Keratinocyte (primary cell): ENCODE data around the gene RRAGA. TPM values are rescaled to one million over a fixed set of nuclear protein-coding genes. Genes with fewer than 3 reads are reported as not detected.

Experiments
- DNase-seq: peaks from one replicate; pipeline ENCODE4 v3.0.0-alpha.2; 2011; ENCODE audit warnings: low read depth, missing footprints, low spot score
- FAIRE-seq: peaks from 2 replicates; lab custom pipeline; 2011; peaks lifted over from hg19 to GRCh38; lab: Jason Lieb, UNC
- H2AFZ ChIP-seq: 2 replicates; pipeline ENCODE4 v1.6.0; 2012; ENCODE audit warnings: low read length, control low read depth, inconsistent platforms; ENCODE audit not compliant: control insufficient read depth
- H3K27ac ChIP-seq: 2 replicates; pipeline ENCODE4 v1.5.1; 2011; ENCODE audit warnings: low read length; ENCODE audit not compliant: control insufficient read depth, insufficient read depth
- H3K27me3 ChIP-seq: 3 replicates; pipeline ENCODE4 v1.6.0; 2011; ENCODE audit warnings: low read length; ENCODE audit not compliant: control insufficient read depth, insufficient read depth; ENCODE audit errors: extremely low read depth
- H3K36me3 ChIP-seq, 2 experiments: 2 replicates in 1 of 2; 3 replicates in 1 of 2; pipeline ENCODE4 v1.5.1; 2011; ENCODE audit warnings: low read length in 2 of 2, mild to moderate bottlenecking in 1 of 2; ENCODE audit not compliant: control insufficient read depth in 2 of 2, insufficient read depth in 2 of 2; ENCODE audit errors: extremely low read depth in 1 of 2
- H3K4me1 ChIP-seq: 3 replicates; pipeline ENCODE4 v1.5.1; 2011; ENCODE audit warnings: low read length; ENCODE audit not compliant: control insufficient read depth, insufficient read depth; ENCODE audit errors: extremely low read depth
- H3K4me2 ChIP-seq: 3 replicates; pipeline ENCODE4 v1.6.0; 2011; ENCODE audit warnings: low read depth, low read length; ENCODE audit not compliant: control insufficient read depth, insufficient read depth; ENCODE audit errors: extremely low read depth
- H3K4me3 ChIP-seq, 3 experiments: fragments of 200-600 bp in 1 of 3; sonication (generic) in 1 of 3; 2 replicates in 2 of 3; 3 replicates in 1 of 3; pipeline ENCODE4 v1.5.1; 2011 to 2016; ENCODE audit warnings: low read length in 3 of 3, mild to moderate bottlenecking in 3 of 3, control low read depth in 2 of 3, inconsistent platforms in 1 of 3, low read depth in 1 of 3, mixed read lengths in 1 of 3, mixed run types in 1 of 3, moderate library complexity in 1 of 3; ENCODE audit not compliant: control insufficient read depth in 2 of 3, insufficient read depth in 2 of 3; ENCODE audit errors: extremely low read depth in 1 of 3
- H3K79me2 ChIP-seq: 2 replicates; pipeline ENCODE4 v1.6.0; 2012; ENCODE audit warnings: low read length; ENCODE audit not compliant: control insufficient read depth, insufficient read depth
- H3K9ac ChIP-seq: 3 replicates; pipeline ENCODE4 v1.6.0; 2011; ENCODE audit warnings: low read length; ENCODE audit not compliant: control insufficient read depth, insufficient read depth; ENCODE audit errors: extremely low read depth
- H3K9me1 ChIP-seq: 3 replicates; pipeline ENCODE4 v1.6.0; 2011; ENCODE audit warnings: low read length; ENCODE audit not compliant: control insufficient read depth, insufficient read depth; ENCODE audit errors: extremely low read depth
- H3K9me3 ChIP-seq: 2 replicates; pipeline ENCODE4 v1.5.1; 2012; ENCODE audit warnings: low read depth, low read length; ENCODE audit not compliant: control insufficient read depth
- H4K20me1 ChIP-seq: 3 replicates; pipeline ENCODE4 v1.6.0; 2011; ENCODE audit warnings: low read length; ENCODE audit not compliant: control insufficient read depth, insufficient read depth; ENCODE audit errors: extremely low read depth
- CTCF ChIP-seq, 3 experiments: IDR thresholded peaks in 1 of 3; conservative IDR thresholded peaks in 1 of 3; optimal IDR thresholded peaks in 1 of 3; 2 replicates in 2 of 3; 3 replicates in 1 of 3; pipeline versions ENCODE3 to v1.5.1; 2011; ENCODE audit warnings: low read length in 3 of 3, mild to moderate bottlenecking in 3 of 3, moderate library complexity in 2 of 3, control low read depth in 1 of 3, inconsistent platforms in 1 of 3; ENCODE audit not compliant: insufficient read depth in 2 of 3; ENCODE audit errors: extremely low read depth in 1 of 3
- EZH2 ChIP-seq: IDR thresholded peaks from one replicate; pipeline ENCODE4 v1.6.1; 2012; ENCODE audit warnings: inconsistent platforms, mild to moderate bottlenecking, low read length, moderate library complexity
- dilution Hi-C: fragments of 300-500 bp; cut with MboI; formaldehyde crosslinking; loops from one replicate; pipeline ENCODE4 v1.7.0; 2020; ENCODE audit warnings: low sequenced_read_pairs; ENCODE audit not compliant: extremely low pct_ligation_motif_present
- polyA plus RNA-seq, 5 experiments: library from polyadenylated mRNA; depleted of rRNA in 3 of 5; stranded (reverse) in 3 of 5; stranded (forward) in 1 of 5; unstranded in 1 of 5; fragments of >200 nt; gene quantifications; 1 replicate in 1 of 5; 2 replicates in 3 of 5; 3 replicates in 1 of 5; pipeline versions ENCODE4 v1.2.1 to v1.2.3, GENCODE V29; 2011 to 2012; ENCODE audit warnings: missing spikeins in 2 of 5, low read depth in 1 of 5, low replicate concordance in 1 of 5

RRAGA gene
- polyA plus RNA-seq, 1 donor (not counting 4 experiments of a cell fraction or from before 2014, with no cell fraction given), result 137 TPM

DNA sequence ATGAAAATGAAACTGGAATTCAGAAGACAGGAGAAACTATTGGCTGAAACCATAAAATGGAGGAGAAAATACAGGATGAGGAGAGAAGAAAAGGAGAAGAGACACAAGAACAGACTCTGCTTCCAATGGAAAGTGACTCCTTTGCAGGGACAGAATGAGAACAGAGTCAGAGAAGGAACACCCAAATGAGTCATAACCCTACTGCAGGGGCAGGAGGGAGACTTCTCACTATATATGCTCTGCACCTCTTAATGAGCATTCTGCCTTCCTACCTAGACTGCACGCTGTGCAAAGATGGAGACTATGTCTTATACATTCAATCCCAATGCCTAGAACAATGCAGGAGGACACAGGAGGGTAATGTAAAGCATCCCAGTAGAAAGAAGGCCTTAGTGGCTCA lies 18.3 kb upstream of the RRAGA start:
- no peaks in the 10 kb centered on the region for H3K27me3 ChIP-seq
- H3K4me3 ChIP-seq, result no peak overlapping the region
- dilution Hi-C loops, result no loop called here
- no peaks in the 10 kb centered on the region for H3K4me1 ChIP-seq
- H2AFZ ChIP-seq, result no peak overlapping the region
- no peaks in the 10 kb centered on the region for H3K36me3 ChIP-seq
- no peak overlapping the region for H3K4me2 ChIP-seq
- DNase-seq (no peak), FAIRE-seq (no peak)
- no peaks in the 10 kb centered on the region for H3K9me3 ChIP-seq
- no peak overlapping the region for H3K27ac ChIP-seq
- H3K9ac ChIP-seq, result no peak overlapping the region
- no peaks in the 10 kb centered on the region for H3K9me1 ChIP-seq
- TF ChIP-seq EZH2, result no peak
- TF ChIP-seq CTCF (optimal IDR thresholded peaks at IDR 0.05 in 1 of 3, IDR thresholded peaks at IDR 0.05 in 1 of 3, conservative IDR thresholded peaks at IDR 0.05 in 1 of 3; ENCODE audit: extremely low read depth in 1 of 3, insufficient read depth in 2 of 3, low read length in 3 of 3), result no peak
- no peaks in the 10 kb centered on the region for H3K79me2 ChIP-seq
- H4K20me1 ChIP-seq, result no peaks in the 10 kb centered on the region

DNA sequence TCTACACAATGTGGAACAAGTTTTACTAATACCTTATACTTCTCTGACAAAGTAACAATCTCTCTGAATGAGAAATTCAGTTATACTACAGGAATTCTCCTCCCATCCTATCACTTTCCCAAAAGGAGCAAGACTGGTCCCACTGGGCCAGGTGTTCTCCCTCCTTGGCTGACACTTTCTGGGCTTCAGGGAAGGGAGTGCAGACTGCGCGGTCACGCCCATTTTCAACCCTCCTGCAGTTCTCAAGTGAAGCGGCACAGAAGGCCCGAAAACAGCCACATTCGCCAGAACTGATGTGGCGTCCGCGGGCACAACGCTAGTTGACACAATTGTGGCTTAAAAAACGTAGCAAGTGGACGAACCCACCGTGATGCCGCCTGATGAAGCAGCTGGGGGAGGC lies 16.8 kb upstream of the RRAGA start:
- H2AFZ ChIP-seq, result no peak overlapping the region
- no peaks in the 10 kb centered on the region for H3K9me1 ChIP-seq

More for the DNA sequence above, 16.8 kb upstream of the RRAGA start:
- no peak overlapping the region for H3K4me3 ChIP-seq
- H3K4me1 ChIP-seq, result no peaks in the 10 kb centered on the region
- no peaks in the 10 kb centered on the region for H4K20me1 ChIP-seq
- H3K27ac ChIP-seq, result no peak overlapping the region
- DNase-seq, result no peak
- H3K9me3 ChIP-seq, result no peaks in the 10 kb centered on the region
- FAIRE-seq, result no peak
- dilution Hi-C loops, result no loop called here
- TF ChIP-seq EZH2, result no peak
- no peak for TF ChIP-seq CTCF (optimal IDR thresholded peaks at IDR 0.05 in 1 of 3, IDR thresholded peaks at IDR 0.05 in 1 of 3, conservative IDR thresholded peaks at IDR 0.05 in 1 of 3; ENCODE audit: extremely low read depth in 1 of 3, insufficient read depth in 2 of 3, low read length in 3 of 3)
- peak overlapping the region; percentile 19 for H3K4me2 ChIP-seq
- no peaks in the 10 kb centered on the region for H3K36me3 ChIP-seq
- no peaks in the 10 kb centered on the region for H3K79me2 ChIP-seq
- H3K9ac ChIP-seq, result no peak overlapping the region
- H3K27me3 ChIP-seq, result no peaks in the 10 kb centered on the region
